Ascending aorta (tissue), 2 donors: ENCODE measurements around the gene TSPEAR. TPM values are rescaled to one million over a fixed set of nuclear protein-coding genes. Genes with fewer than 3 reads are reported as not detected.
A peak's percentile ranks its signal among the peaks of the same experiment; 100 is the strongest.
"Not testable (repeated sequence)": the region's sequence is repeated elsewhere in the genome, so short reads cannot be mapped to it uniquely, and the experiment has no call there.

Source experiments
- DNase-seq, 2 donors: peaks; one replicate each; pipeline ENCODE4 v3.0.0-alpha.2; 2019; ENCODE audit warnings: low spot score in 2 of 2
- H3K27ac ChIP-seq, 2 donors: fragments of 200-600 bp; sonication (generic); one replicate each; pipeline ENCODE4 v1.5.1; 2016 to 2017; ENCODE audit warnings: mild to moderate bottlenecking in 1 of 2
- H3K27me3 ChIP-seq: fragments of 200-600 bp; sonication (generic); one replicate; pipeline ENCODE4 v1.5.1; 2017
- H3K36me3 ChIP-seq, 2 donors: fragments of 200-600 bp; sonication (generic); one replicate each; pipeline ENCODE4 v1.5.1; 2016
- H3K4me1 ChIP-seq, 2 donors: fragments of 200-600 bp; sonication (generic); one replicate each; pipeline ENCODE4 v1.5.1; 2016 to 2017; ENCODE audit warnings: mild to moderate bottlenecking in 1 of 2
- H3K4me3 ChIP-seq, 2 donors: fragments of 200-600 bp; sonication (generic); one replicate each; pipeline ENCODE4 v1.5.1; 2016 to 2017; ENCODE audit warnings: mild to moderate bottlenecking in 1 of 2
- H3K9me3 ChIP-seq, 2 donors: fragments of 200-600 bp; sonication (generic); one replicate each; pipeline ENCODE4 v1.5.1; 2016
- intact Hi-C: fragments of 100-400 bp; cut with DNase I; formaldehyde crosslinking; loops from one replicate; pipeline ENCODE4 v1.15.1; 2023
- total RNA-seq: library from RNA; depleted of rRNA; stranded (reverse); fragments of >200 nt; gene quantifications from one replicate; pipeline ENCODE4 v1.1.0, GENCODE V29; 2016
- TF ChIP-seq, protein P1 (sequence below), 3 experiments: fragments of 200-600 bp in 2 of 3; fragments of 450-650 bp in 1 of 3; sonication (generic) in 2 of 3; IDR thresholded peaks; one replicate each; pipeline ENCODE4 v1.5.1; 2016 to 2019; ENCODE audit warnings: antibody characterized with exemption in 3 of 3, mild to moderate bottlenecking in 1 of 3, moderate library complexity in 1 of 3

The TSPEAR gene
- total RNA-seq, 1 donor from 2014 or later: not detected

DNA sequence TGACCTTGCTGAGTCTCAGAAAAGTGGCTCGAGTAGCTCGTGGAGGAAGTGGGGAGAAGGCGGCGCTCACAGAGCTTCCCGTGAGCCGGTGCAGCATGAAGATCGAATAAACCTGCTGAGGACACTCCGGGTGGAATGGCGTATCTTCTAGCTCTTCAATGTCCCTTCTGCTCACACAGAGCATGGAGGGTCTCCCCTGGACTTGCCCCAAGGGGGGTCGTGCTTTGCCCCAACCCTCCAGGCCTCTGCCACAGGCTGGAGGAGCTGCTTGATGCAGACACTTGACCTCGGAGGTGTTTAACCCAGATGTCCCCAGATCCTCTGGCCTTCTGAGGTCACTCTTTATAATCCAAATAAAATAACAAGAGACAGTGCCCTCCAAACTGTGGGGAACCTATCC is 16.6 kb downstream of the TSPEAR start:
- Histone ChIP-seq H3K4me3 (no peak overlapping the region), H3K9me3 (peaks cover 0 to 7% of the 10 kb centered on the region in 2 donors), H3K4me1 (no peaks in the 10 kb centered on the region), H3K36me3 (no peaks in the 10 kb centered on the region), H3K27ac (no peak overlapping the region), H3K27me3 (no peaks in the 10 kb centered on the region)
- intact Hi-C loops: no loop called here
- TF ChIP-seq, protein P1, sequence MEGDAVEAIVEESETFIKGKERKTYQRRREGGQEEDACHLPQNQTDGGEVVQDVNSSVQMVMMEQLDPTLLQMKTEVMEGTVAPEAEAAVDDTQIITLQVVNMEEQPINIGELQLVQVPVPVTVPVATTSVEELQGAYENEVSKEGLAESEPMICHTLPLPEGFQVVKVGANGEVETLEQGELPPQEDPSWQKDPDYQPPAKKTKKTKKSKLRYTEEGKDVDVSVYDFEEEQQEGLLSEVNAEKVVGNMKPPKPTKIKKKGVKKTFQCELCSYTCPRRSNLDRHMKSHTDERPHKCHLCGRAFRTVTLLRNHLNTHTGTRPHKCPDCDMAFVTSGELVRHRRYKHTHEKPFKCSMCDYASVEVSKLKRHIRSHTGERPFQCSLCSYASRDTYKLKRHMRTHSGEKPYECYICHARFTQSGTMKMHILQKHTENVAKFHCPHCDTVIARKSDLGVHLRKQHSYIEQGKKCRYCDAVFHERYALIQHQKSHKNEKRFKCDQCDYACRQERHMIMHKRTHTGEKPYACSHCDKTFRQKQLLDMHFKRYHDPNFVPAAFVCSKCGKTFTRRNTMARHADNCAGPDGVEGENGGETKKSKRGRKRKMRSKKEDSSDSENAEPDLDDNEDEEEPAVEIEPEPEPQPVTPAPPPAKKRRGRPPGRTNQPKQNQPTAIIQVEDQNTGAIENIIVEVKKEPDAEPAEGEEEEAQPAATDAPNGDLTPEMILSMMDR (IDR thresholded peaks at IDR 0.05): no peak
- DNase-seq: peak in 1 of 2 donors; percentile 16

DNA sequence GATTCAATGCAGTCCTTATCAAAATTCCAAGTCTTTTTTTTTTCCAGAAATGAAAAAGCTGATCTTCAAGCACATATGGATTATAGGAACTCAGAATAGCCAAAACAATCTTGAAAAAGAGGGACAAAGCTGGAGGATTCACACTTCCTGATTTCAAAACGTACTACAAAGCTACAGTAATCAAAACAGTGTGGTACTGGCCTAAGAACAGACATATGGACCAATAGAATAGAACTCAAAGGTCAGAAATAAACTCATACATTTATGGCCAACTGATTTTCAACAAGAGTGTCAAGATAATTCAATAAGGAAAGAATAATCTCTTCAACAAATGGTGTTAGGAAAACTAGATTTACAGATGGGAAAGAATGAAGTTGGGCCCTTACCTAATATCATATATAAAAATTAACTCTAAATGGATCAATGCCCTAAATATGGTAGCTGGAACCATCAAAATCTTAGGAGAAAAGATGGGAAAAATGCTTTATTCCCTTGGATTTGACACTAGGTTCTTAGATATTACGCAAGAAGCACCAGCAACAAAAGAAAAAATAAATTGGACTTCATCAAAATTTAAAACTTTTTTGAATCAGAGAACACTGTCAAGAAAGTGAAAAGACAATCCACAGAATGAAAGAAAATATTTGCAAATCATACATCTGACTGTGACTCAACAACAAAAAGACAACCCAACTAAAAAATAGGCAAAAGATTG is 18.4 kb downstream of the TSPEAR start:
- no peak for DNase-seq
- Histone ChIP-seq H3K4me1 (no peaks in the 10 kb centered on the region), H3K27ac (no peak overlapping the region), H3K4me3 (no peak overlapping the region), H3K36me3 (no peaks in the 10 kb centered on the region), H3K9me3 (peaks cover 0 to 7% of the 10 kb centered on the region in 2 donors), H3K27me3 (no peaks in the 10 kb centered on the region)
- TF ChIP-seq, protein P1 (IDR thresholded peaks at IDR 0.05): no peak
- intact Hi-C loops: no loop called here

DNA sequence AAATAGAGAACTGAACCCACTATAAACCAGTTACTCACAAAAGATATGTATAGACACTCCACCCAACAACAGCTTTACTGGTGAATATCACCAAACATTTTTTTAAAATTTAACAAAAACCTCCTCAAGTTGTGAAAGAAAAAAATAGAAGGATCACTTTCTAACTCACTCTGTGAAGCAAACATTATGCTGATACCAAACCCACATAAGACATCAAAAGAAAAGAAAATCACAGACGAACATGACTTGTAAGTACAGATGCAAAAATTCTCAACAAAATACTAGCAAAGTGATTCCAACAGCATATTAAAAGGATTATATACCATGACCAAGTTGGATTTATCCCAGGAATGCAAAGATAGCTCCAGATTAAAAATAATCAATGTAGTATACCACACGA is 19.7 kb downstream of the TSPEAR start:
- intact Hi-C loops: no loop called here
- Histone ChIP-seq H3K4me1 (no peaks in the 10 kb centered on the region), H3K36me3 (no peaks in the 10 kb centered on the region), H3K27me3 (no peaks in the 10 kb centered on the region), H3K4me3 (no peak overlapping the region), H3K27ac (no peak overlapping the region), H3K9me3 (peaks cover 0 to 7% of the 10 kb centered on the region in 2 donors)
- TF ChIP-seq, protein P1 (IDR thresholded peaks at IDR 0.05): no peak
- no peak for DNase-seq

DNA sequence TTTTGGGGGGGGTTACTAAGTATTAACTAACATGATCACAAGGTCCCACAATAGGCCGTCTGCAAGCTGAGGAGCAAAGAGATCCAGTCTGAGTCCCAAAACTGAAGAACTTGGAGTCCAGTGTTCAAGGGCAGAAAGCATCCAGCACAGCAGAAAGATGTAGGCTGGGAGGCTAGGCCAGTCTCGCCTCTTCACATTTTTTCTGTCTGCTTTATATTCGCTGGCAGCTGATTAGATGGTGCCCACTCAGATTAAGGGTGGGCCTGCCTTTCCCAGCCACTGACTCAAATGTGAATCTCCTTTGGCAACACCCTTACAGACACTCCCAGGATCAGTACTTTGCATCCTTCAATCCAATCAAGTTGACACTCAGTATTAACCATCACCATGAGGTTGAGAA is 21.6 kb downstream of the TSPEAR start:
- DNase-seq: peak in 1 of 2 donors; percentile 52
- not testable (repeated sequence) for H3K27me3 ChIP-seq, H3K27ac ChIP-seq, H3K4me3 ChIP-seq, H3K36me3 ChIP-seq, H3K9me3 ChIP-seq, H3K4me1 ChIP-seq
- intact Hi-C loops: loop anchor here (10.0 kb wide), 1 partner anchor 285 kb away; no protein-coding TSS in a partner anchor

DNA sequence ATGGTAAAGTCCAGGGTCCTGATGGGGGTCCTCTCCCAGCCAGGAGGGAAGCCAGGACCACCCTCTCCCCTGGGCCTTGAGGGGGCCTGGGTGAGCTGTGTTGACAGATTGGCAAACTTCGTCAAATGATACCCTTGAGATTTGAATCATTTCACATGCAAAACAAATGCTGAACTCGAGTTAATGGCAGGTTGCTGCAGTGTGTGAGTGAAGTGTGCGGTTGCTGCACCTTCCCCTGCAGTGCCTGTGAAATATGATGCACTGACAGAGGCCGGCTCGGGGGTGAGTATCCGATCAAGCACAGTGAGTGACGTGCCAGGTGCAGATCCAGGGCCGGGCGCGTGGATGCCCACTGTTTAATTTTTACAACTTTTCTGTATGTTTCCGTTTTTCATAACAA is 23.7 kb downstream of the TSPEAR start:
- peak in 1 of 2 donors; percentile 52 for DNase-seq
- H3K27ac ChIP-seq: no peak overlapping the region
- no peaks in the 10 kb centered on the region for H3K27me3 ChIP-seq
- intact Hi-C loops: loop anchor here (10.0 kb wide), 1 partner anchor 283 kb away; no protein-coding TSS in a partner anchor
- H3K4me3 ChIP-seq: no peak overlapping the region
- H3K4me1 ChIP-seq: no peaks in the 10 kb centered on the region
- no peaks in the 10 kb centered on the region for H3K36me3 ChIP-seq
- TF ChIP-seq, protein P1 (IDR thresholded peaks at IDR 0.05): no peak
- H3K9me3 ChIP-seq: no peaks in the 10 kb centered on the region

DNA sequence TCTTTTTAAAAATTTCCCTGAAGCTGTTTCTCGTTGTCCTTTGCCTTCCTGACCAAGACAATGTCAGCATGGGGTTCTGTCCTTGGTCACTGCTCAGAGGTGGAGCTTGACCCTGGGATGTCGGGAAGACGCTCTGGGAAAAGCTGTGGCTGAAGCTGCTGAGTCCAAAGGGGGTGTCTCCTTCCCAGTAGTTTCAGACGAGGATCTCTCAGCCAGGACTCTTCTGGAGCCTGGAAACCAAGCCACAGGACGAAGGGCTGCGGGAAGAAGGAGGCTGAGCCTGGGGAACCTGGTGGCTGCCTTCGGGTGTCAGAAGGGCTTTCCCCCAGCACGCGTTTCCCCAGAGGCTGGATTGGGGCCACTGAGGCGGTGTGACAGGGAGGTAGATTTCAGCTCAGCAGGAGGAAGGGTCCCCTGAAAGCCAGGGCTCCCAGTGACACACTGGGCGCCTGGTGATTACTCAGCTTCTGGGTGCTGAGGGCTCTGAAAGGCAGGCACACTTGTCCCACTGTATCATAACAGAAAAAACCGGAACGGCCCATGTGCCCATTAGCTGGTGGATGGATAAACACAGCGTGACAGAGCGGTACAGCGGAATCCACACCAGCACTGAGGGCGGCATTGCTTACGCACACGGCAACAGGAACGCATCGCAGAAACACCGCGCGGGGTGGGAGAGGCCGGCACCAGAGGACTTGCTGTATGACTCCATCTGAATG is 24.4 kb downstream of the TSPEAR start:
- Histone ChIP-seq H3K27ac (no peak overlapping the region), H3K4me1 (no peaks in the 10 kb centered on the region), H3K36me3 (no peaks in the 10 kb centered on the region), H3K9me3 (no peaks in the 10 kb centered on the region), H3K4me3 (no peak overlapping the region), H3K27me3 (no peaks in the 10 kb centered on the region)
- TF ChIP-seq, protein P1 (IDR thresholded peaks at IDR 0.05): no peak
- DNase-seq: peak in 1 of 2 donors; percentile 53
- intact Hi-C loops: loop anchor here (10.0 kb wide), 1 partner anchor 282 kb away; no protein-coding TSS in a partner anchor
